Upper lobe of left lung (tissue), 4 donors: Measurements from ENCODE around the gene PTPN13.
"Not testable (repeated sequence)": the region's sequence is repeated elsewhere in the genome, so short reads cannot be mapped to it uniquely, and the experiment has no call there.

Experiments
- CTCF ChIP-seq, 6 experiments: fragments of 450-650 bp in 4 of 6; fragments of 200-600 bp in 2 of 6; sonication (generic) in 2 of 6; IDR thresholded peaks; one replicate each; pipeline ENCODE4 v1.5.1; 2016 to 2019; ENCODE audit warnings: antibody characterized with exemption in 6 of 6
- POLR2AphosphoS5 ChIP-seq, 2 donors: sonication (generic); formaldehyde crosslinking; IDR thresholded peaks; one replicate each; pipeline ENCODE4 v1.5.1; 2017; ENCODE audit warnings: antibody characterized with exemption in 2 of 2

GRCh38 chr4:86656781-86657180 is 62.7 kb downstream of the PTPN13 start:
- not testable (repeated sequence) for TF ChIP-seq CTCF, POLR2AphosphoS5 (IDR thresholded peaks at IDR 0.05)
